Fibroblast of upper back skin (primary cell): Measurements from ENCODE around the gene IGSF21.

Experiments
- DNase-seq: peaks from one replicate; pipeline ENCODE4 v3.0.0-alpha.2; 2013

Gene IGSF21

GRCh38 chr1:18304151-18304869, 196.7 kb downstream of the IGSF21 start:
- no peak for DNase-seq

GRCh38 chr1:18305182-18305795, 197.7 kb downstream of the IGSF21 start:
- no peak for DNase-seq

GRCh38 chr1:18307329-18307898, 199.8 kb downstream of the IGSF21 start:
- no peak for DNase-seq

GRCh38 chr1:18309552-18310155, 202.1 kb downstream of the IGSF21 start:
- no peak for DNase-seq

GRCh38 chr1:18312961-18313360, 205.4 kb downstream of the IGSF21 start:
- no peak for DNase-seq

GRCh38 chr1:18313523-18313922, 205.9 kb downstream of the IGSF21 start:
- no peak for DNase-seq

GRCh38 chr1:18314399-18314798, 206.8 kb downstream of the IGSF21 start:
- DNase-seq = no peak

- no peak for DNase-seq
Observed at GRCh38 chr1:18315449-18315848, 207.9 kb downstream of the IGSF21 start.

- no peak for DNase-seq
Observed at GRCh38 chr1:18316764-18317163, 209.2 kb downstream of the IGSF21 start.

- no peak for DNase-seq
Observed at GRCh38 chr1:18319099-18319498, 211.5 kb downstream of the IGSF21 start.

GRCh38 chr1:18320051-18320450, 212.5 kb downstream of the IGSF21 start:
- no peak for DNase-seq

GRCh38 chr1:18322368-18323032, 214.9 kb downstream of the IGSF21 start:
- no peak for DNase-seq

- no peak for DNase-seq
Observed at GRCh38 chr1:18323259-18323658, 215.7 kb downstream of the IGSF21 start.

GRCh38 chr1:18324246-18324645, 216.6 kb downstream of the IGSF21 start:
- no peak for DNase-seq

- no peak for DNase-seq
Observed at GRCh38 chr1:18325136-18325535, 217.5 kb downstream of the IGSF21 start.

GRCh38 chr1:18326211-18326897, 218.8 kb downstream of the IGSF21 start:
- no peak for DNase-seq

GRCh38 chr1:18327650-18328049, 220.1 kb downstream of the IGSF21 start:
- no peak for DNase-seq

- DNase-seq = no peak
Observed at GRCh38 chr1:18328803-18329202, 221.2 kb downstream of the IGSF21 start.

GRCh38 chr1:18329469-18330253, 222.1 kb downstream of the IGSF21 start:
- DNase-seq = no peak

- DNase-seq = no peak
Observed at GRCh38 chr1:18332576-18332975, 225.0 kb downstream of the IGSF21 start.

- DNase-seq = no peak
Observed at GRCh38 chr1:18333220-18333619, 225.6 kb downstream of the IGSF21 start.

GRCh38 chr1:18336801-18337200, 229.2 kb downstream of the IGSF21 start:
- DNase-seq = no peak
